ENCODE data around the gene LRSAM1.

DNA sequence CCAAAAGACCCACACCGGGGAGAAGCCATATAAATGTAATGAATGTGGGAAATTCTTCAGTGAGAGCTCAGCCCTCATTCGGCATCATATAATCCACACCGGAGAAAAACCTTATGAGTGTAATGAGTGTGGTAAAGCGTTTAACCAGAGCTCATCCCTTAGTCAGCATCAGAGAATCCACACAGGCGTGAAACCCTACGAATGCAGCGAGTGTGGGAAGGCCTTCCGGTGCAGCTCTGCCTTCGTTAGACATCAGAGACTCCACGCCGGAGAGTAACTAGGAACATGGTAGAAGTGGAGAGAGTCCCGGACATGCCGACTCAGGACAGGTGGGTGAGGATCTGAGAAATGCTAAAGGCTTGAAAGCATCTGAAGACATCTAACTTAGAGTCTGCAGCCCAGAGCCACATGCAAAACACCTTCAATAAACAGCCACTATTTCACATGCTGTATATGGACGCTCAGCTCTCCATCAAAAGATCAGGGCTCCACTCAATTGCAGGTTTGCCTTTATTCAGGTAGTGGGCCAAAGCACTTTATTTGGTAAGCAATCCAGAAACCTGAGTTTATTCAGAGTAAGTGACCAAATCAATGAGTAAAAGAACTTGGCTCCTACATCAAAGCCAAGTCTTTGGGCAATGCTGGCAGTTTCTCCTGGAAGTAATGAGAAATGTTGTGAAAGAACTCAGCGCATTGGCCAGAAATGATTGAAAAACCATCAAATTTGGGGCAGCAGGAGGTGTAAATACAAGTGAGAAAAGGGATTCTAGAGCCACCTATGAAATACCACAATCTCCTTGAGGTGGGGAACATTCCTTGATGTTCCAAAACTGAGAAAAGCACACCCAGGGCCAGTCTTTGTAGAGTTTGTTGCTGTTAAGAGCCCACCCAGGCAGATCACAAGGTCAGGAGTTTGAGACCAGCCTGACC, 6.1 kb upstream of the LRSAM1 start:
- no peak for TF ChIP-seq CTCF (IDR thresholded peaks at IDR 0.05)
- TF ChIP-seq POLR2A (IDR thresholded peaks at IDR 0.05), result no peak
